HG03520 (cell line): ENCODE results near the gene KLK10.
"Not testable (repeated sequence)": the region's sequence is repeated elsewhere in the genome, so short reads cannot be mapped to it uniquely, and the experiment has no call there.

Experiments
- ATAC-seq: cut with Tn5 transposase; IDR thresholded peaks from one replicate; pipeline ENCODE4 v1.9.1; 2021; ENCODE audit warnings: mild to moderate bottlenecking, moderate library complexity; ENCODE audit not compliant: unreplicated experiment

Gene KLK10

GRCh38 chr19:50972795-50973376, 46.6 kb downstream of the KLK10 start:
- ATAC-seq = no peak

- not testable (repeated sequence) for ATAC-seq
Observed at GRCh38 chr19:50969810-50970209, 49.7 kb downstream of the KLK10 start.

DNA sequence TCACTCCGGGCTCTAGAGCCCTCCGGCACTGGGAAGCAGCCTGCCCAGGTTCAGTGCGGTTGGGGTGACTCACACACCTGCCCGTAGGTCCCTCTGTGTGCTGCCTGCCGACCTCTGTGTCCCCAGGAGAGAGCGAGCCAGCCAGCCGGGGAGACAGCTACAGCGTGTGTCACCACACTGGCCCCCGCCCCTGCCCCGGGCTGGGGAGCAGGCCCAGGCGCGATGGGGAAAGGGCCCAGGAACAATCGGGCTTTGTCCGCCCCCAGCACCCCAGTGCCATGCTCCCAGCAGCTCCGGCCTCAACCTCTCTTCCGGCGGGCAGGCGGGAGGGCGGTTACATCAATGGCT, 50.1 kb downstream of the KLK10 start, which contains the start of gene KLK6:
KLK6 (minus strand) TSS at position 179 of the 348 bp plus-strand sequence. CDS start 1,487 bp downstream, outside the sequence.
- no peak for ATAC-seq

DNA sequence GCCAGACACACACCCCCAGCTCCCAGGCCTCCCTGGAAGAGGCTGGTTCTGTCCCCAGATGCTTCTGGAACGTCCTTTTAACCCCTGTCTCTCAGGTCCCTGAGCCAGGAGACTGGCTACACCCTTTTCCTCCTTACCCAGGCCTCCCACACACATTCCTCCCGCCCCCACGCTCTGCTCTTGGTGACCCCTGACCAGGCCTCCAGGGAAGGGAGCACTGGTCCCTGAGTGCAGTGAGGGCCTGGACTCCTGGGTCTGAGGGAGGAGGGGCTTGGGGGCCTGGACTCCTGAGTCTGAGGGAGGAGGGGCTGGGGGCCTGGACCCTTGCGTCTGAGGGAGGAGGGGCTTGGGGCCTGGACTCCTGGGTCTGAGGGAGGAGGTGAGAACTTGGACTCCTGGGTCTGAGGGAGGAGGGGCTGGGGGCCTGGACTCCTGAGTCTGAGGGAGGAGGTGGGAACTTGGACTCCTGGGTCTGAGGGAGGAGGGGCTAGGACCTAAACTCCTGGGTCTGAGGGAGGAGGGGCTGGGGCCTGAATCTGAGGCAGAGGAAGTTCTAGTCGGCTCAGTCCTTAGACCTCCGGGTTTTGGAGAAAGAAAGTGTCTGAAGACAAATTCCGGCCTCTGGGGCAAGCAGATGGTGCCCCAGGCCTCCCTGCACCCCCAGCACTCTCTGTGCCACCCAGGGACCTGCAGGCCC, 50.6 kb downstream of the KLK10 start:
- no peak for ATAC-seq

GRCh38 chr19:50967929-50968715, 51.4 kb downstream of the KLK10 start:
- ATAC-seq = no peak

GRCh38 chr19:50964266-50964665, 55.2 kb downstream of the KLK10 start:
- ATAC-seq = no peak

DNA sequence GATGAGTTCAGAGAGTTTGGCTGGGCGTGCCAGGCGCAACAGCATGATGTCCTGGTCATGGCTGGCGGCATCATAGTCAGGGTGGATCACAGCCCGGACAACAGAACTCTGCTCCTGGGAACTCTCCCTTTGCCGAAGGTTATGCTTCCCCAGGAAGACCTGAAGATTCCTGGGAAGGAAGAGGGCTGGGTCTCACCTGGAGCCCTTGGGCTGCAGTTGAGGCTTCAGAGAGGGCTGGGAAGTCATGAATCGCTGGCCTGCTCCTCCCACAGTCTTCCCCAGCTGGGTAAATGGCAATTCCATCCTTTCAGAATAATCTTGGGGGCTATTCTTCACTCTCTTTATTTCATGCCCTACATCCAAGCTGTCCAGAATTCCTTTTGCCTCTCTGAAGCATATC, 56.1 kb downstream of the KLK10 start:
- no peak for ATAC-seq
